Measurements from ENCODE around the gene LYVE1. TPM values are rescaled to one million over a fixed set of nuclear protein-coding genes. Genes with fewer than 3 reads are reported as not detected.

LYVE1 gene
- polyA plus RNA-seq, 1 experiment = 0.19 TPM

DNA sequence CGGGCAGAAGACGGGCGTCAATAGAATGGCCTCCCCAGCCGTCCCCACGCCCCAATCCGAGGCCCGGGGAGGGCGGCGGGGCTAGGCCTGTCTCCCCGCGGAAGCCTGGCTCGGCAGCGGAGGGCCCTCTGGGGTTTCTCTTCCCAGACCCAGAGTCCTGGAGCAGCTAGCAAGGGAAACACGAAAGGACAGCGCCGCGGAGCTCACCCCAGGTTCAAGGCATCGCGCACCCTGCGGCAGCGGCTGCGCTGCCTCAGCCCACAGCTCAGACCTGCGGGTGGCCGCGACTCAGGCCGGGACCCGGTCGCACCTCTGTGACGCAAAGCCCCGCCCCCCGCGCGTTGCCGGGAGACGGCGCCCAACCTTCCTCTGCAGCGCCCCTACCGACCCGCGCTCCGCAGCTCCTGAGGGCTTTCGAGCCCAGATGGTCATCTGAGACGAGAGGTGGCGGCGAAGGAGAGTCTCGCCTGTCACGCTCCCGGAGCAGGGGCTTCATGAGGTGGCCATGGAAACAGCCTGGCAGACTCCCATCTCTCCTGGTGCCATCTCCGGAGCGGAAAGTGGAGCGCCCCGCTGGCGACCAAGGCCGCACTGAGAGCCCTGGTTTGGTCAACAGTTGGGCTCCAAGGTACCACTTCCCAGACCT lies 27.4 kb downstream of the LYVE1 start, which contains the start of gene RNF141:
TSS of gene RNF141 (minus strand) at position 273 of the 646 bp plus-strand sequence. CDS start 7,029 bp downstream, outside the sequence.
- Histone ChIP-seq H3K27ac (ENCODE audit: low read depth, low read length) (peak within 1 kb of the TSS; percentile 84), H3K4me3 (ENCODE audit: low read depth, low read length) (peak within 1 kb of the TSS; percentile 86), H3K27me3 (ENCODE audit: control insufficient read depth, insufficient read depth, low read length) (no peaks in the 10 kb centered on the region), H3K9me3 (ENCODE audit: control insufficient read depth, insufficient read depth, low read length) (peaks cover 16% of the 10 kb centered on the region)
- peak; percentile 82 for TF ChIP-seq CTCF (IDR thresholded peaks at IDR 0.05; ENCODE audit: low read depth, low read length)
- DNase-seq (ENCODE audit: low read depth, low spot score) = peak; percentile 55
- ChIA-PET CTCF (interaction anchor here (0.6 to 3.9 kb wide), 43 partner anchors 9 to 813 kb away, joined by 3 to 44 read pairs (median 5); partner anchors contain the start of gene AMPD3), POLR2A (interaction anchor here (0.6 to 2.1 kb wide), 10 partner anchors 13 to 739 kb away, joined by 3 to 10 read pairs (median 4); partner anchors contain the start of gene ADM)

GRCh38 chr11:10540546-10540914 lies 27.9 kb downstream of the LYVE1 start:
- TF ChIP-seq CTCF (IDR thresholded peaks at IDR 0.05; ENCODE audit: low read depth, low read length) = no peak
- Histone ChIP-seq H3K9me3 (ENCODE audit: control insufficient read depth, insufficient read depth, low read length) (peaks cover 16% of the 10 kb centered on the region), H3K27ac (ENCODE audit: low read depth, low read length) (peak overlapping the region; percentile 84), H3K27me3 (ENCODE audit: control insufficient read depth, insufficient read depth, low read length) (no peaks in the 10 kb centered on the region), H3K4me3 (ENCODE audit: low read depth, low read length) (peak overlapping the region; percentile 86)
- DNase-seq (ENCODE audit: low read depth, low spot score) = no peak
- ChIA-PET POLR2A (interaction anchor here (0.6 to 2.1 kb wide), 12 partner anchors 13 to 1080 kb away, joined by 3 to 10 read pairs (median 4); partner anchors contain the start of gene ADM), CTCF (interaction anchor here (0.6 to 3.9 kb wide), 36 partner anchors 9 to 235 kb away, joined by 3 to 44 read pairs (median 5); partner anchors contain the start of gene AMPD3)

GRCh38 chr11:10539339-10539738 lies 29.1 kb downstream of the LYVE1 start:
- DNase-seq (ENCODE audit: low read depth, low spot score) = no peak
- POLR2A ChIA-PET = interaction anchor here (2.1 kb wide), 1 partner anchor 11 kb away, joined by 10 read pairs; no protein-coding TSS in a partner anchor

DNA sequence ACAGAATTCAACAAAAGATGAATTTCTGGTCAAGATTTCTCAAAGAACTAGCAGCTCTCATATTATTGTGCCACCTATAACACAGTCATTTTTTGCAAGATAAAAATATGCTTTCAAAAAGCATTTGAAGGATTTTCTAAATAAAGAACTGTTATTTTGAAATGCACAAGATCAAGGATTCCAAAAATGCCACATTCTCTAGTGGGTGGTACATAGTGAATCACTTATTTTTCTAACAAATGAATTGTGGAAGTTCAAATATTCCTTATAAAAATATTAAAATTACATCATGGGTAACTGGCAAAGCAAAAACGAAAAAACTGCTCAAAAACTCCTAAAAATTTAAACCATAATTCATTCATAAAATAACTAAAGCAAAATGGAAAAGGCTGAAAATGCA lies 29.5 kb downstream of the LYVE1 start:
- Histone ChIP-seq H3K27ac (ENCODE audit: low read depth, low read length) (no peak overlapping the region), H3K27me3 (ENCODE audit: control insufficient read depth, insufficient read depth, low read length) (no peaks in the 10 kb centered on the region), H3K9me3 (ENCODE audit: control insufficient read depth, insufficient read depth, low read length) (peaks cover 4% of the 10 kb centered on the region), H3K4me3 (ENCODE audit: low read depth, low read length) (no peak overlapping the region)
- TF ChIP-seq CTCF (IDR thresholded peaks at IDR 0.05; ENCODE audit: low read depth, low read length) = no peak
- ChIA-PET CTCF (interaction anchor here (1.1 kb wide), 1 partner anchor 26 kb away, joined by 4 read pairs; no protein-coding TSS in a partner anchor), POLR2A (no interaction called here)
- no peak for DNase-seq (ENCODE audit: low read depth, low spot score)

More at GRCh38 chr11:10539339-10539738, 29.1 kb downstream of the LYVE1 start:
- Histone ChIP-seq H3K4me3 (ENCODE audit: low read depth, low read length) (no peak overlapping the region; the same call in 1 of the 2 replicates), H3K9me3 (ENCODE audit: control insufficient read depth, insufficient read depth, low read length) (peaks cover 8% of the 10 kb centered on the region), H3K27ac (ENCODE audit: low read depth, low read length) (no peak overlapping the region), H3K27me3 (ENCODE audit: control insufficient read depth, insufficient read depth, low read length) (no peaks in the 10 kb centered on the region)
- CTCF ChIA-PET = interaction anchor here (1.6 to 3.9 kb wide), 4 partner anchors 8 to 169 kb away, joined by 5 to 44 read pairs (median 6); no protein-coding TSS in a partner anchor
- TF ChIP-seq CTCF (IDR thresholded peaks at IDR 0.05; ENCODE audit: low read depth, low read length) = no peak

DNA sequence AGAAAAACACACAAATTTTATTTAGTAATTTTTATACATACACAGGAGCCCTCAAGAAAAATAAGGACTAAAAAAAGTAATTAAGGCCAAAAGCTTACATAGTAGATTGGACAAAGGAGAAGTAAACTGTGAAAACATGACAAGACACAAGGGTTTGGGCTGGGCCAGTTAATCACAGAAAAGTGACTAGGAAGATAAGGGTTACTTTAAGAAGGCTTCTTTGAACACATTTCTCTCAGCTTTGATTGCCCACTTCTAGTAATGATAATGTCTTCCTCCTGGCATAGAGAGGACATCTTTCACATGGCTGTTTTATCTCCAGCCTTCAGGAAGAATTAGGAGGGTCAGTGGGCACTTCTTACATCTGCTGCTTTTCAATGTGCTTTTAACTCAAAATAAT lies 30.9 kb downstream of the LYVE1 start:
- no peak for TF ChIP-seq CTCF (IDR thresholded peaks at IDR 0.05; ENCODE audit: low read depth, low read length)
- no peak overlapping the region for H3K27ac ChIP-seq (ENCODE audit: low read depth, low read length)
- no peak for DNase-seq (ENCODE audit: low read depth, low spot score)
- no peaks in the 10 kb centered on the region; the same call in 1 of the 2 replicates for H3K9me3 ChIP-seq (ENCODE audit: control insufficient read depth, insufficient read depth, low read length)
- POLR2A ChIA-PET = no interaction called here
- H3K27me3 ChIP-seq (ENCODE audit: control insufficient read depth, insufficient read depth, low read length) = no peaks in the 10 kb centered on the region
- H3K4me3 ChIP-seq (ENCODE audit: low read depth, low read length) = no peak overlapping the region
- CTCF ChIA-PET = interaction anchor here (1.1 to 1.3 kb wide), 3 partner anchors 25 to 132 kb away, joined by 3 to 4 read pairs (median 4); no protein-coding TSS in a partner anchor

All from AG04450 (cell line).